ENCODE data around the gene CLTCL1. TPM values are rescaled to one million over a fixed set of nuclear protein-coding genes. Genes with fewer than 3 reads are reported as not detected.
"Not testable (repeated sequence)": the region's sequence is repeated elsewhere in the genome, so short reads cannot be mapped to it uniquely, and the experiment has no call there.

CLTCL1 gene
- total and polyA plus RNA-seq, 2 experiments from 2014 or later = 6.6 to 15.1 TPM

GRCh38 chr22:19323420-19323819, 31.9 kb upstream of the CLTCL1 start:
- H3K27me3 Mint-ChIP-seq (ENCODE audit: insufficient read depth, low read depth, poor library complexity); H3K36me3 ChIP-seq (ENCODE audit: insufficient read depth); H3K4me3 Mint-ChIP-seq; DNase-seq (ENCODE audit: low spot score); H3K4me1 ChIP-seq (ENCODE audit: insufficient read depth); H3K27ac Mint-ChIP-seq; H3K4me2 ChIP-seq; H3K27me3 ChIP-seq (ENCODE audit: insufficient read depth); ATAC-seq; H4K20me1 ChIP-seq (replicated peaks; ENCODE audit: insufficient read depth); H3K4me1 Mint-ChIP-seq; H2AFZ ChIP-seq; H3K9me2 ChIP-seq (ENCODE audit: insufficient read depth); H3K4me3 ChIP-seq; H3K79me2 ChIP-seq (replicated peaks; ENCODE audit: insufficient read depth); H3K27ac ChIP-seq (ENCODE audit: low read depth); H3F3A ChIP-seq (replicated peaks; ENCODE audit: low read depth): not testable (repeated sequence)
- Mint-ChIP-seq H3K36me3 (ENCODE audit: low read depth) (peaks cover 20% of the 10 kb centered on the region), H3K9me3 (peaks cover 61% of the 10 kb centered on the region)

- no peak overlapping the region for H3K27ac ChIP-seq (ENCODE audit: low read depth)
- H3K36me3 ChIP-seq (ENCODE audit: insufficient read depth) = no peaks in the 10 kb centered on the region
- H2AFZ ChIP-seq = no peak overlapping the region
- H3K27me3 Mint-ChIP-seq (ENCODE audit: insufficient read depth, low read depth, poor library complexity) = peaks cover 4% of the 10 kb centered on the region
- no peaks in the 10 kb centered on the region for H4K20me1 ChIP-seq (replicated peaks; ENCODE audit: insufficient read depth)
- no peak overlapping the region for H3K4me2 ChIP-seq
- no peaks in the 10 kb centered on the region for H3K27me3 ChIP-seq (ENCODE audit: insufficient read depth)
- H3K4me3 Mint-ChIP-seq = no peak overlapping the region
- H3K9me3 Mint-ChIP-seq = peaks cover 68% of the 10 kb centered on the region
- no peak overlapping the region for H3K4me3 ChIP-seq
- no peaks in the 10 kb centered on the region for H3K9me2 ChIP-seq (ENCODE audit: insufficient read depth)
- no peak for ATAC-seq
- no peaks in the 10 kb centered on the region for H3K79me2 ChIP-seq (replicated peaks; ENCODE audit: insufficient read depth)
- peaks cover 13% of the 10 kb centered on the region for H3K36me3 Mint-ChIP-seq (ENCODE audit: low read depth)
- H3K27ac Mint-ChIP-seq = no peak overlapping the region
- no peaks in the 10 kb centered on the region for H3K4me1 Mint-ChIP-seq
- H3K4me1 ChIP-seq (ENCODE audit: insufficient read depth) = no peaks in the 10 kb centered on the region
- DNase-seq (ENCODE audit: low spot score) = no peak
- no peaks in the 10 kb centered on the region for H3F3A ChIP-seq (replicated peaks; ENCODE audit: low read depth)
- TF ChIP-seq ZNF462 (CRISPR knock-in tag; IDR thresholded peaks at IDR 0.05) = no peak
- no peak for TF ChIP-seq ZNF331 (CRISPR knock-in tag; IDR thresholded peaks at IDR 0.05; ENCODE audit: low read depth)
- no peak for TF ChIP-seq CTCF (conservative IDR thresholded peaks at IDR 0.05; ENCODE audit: low read depth in 2 of 2)
These were observed 30.2 kb upstream of the CLTCL1 start for GRCh38 chr22:19321757-19322156.

- not testable (repeated sequence) for DNase-seq (ENCODE audit: low spot score); H3K9me2 ChIP-seq (ENCODE audit: insufficient read depth); H3K27me3 ChIP-seq (ENCODE audit: insufficient read depth); H3K27ac Mint-ChIP-seq; H3K4me3 ChIP-seq; H2AFZ ChIP-seq; H3K27ac ChIP-seq (ENCODE audit: low read depth); H4K20me1 ChIP-seq (replicated peaks; ENCODE audit: insufficient read depth); H3K4me1 Mint-ChIP-seq; H3K36me3 ChIP-seq (ENCODE audit: insufficient read depth); H3K4me1 ChIP-seq (ENCODE audit: insufficient read depth); H3K79me2 ChIP-seq (replicated peaks; ENCODE audit: insufficient read depth); ATAC-seq; H3K27me3 Mint-ChIP-seq (ENCODE audit: insufficient read depth, low read depth, poor library complexity); H3F3A ChIP-seq (replicated peaks; ENCODE audit: low read depth); H3K4me3 Mint-ChIP-seq; H3K4me2 ChIP-seq
- H3K9me3 Mint-ChIP-seq = peaks cover 75% of the 10 kb centered on the region
- H3K36me3 Mint-ChIP-seq (ENCODE audit: low read depth) = peaks cover 20% of the 10 kb centered on the region
These were observed 28.6 kb upstream of the CLTCL1 start for GRCh38 chr22:19320136-19320535.

Data from GM23338 (cell line).